ENCODE data around the gene KIF3A.

DNA sequence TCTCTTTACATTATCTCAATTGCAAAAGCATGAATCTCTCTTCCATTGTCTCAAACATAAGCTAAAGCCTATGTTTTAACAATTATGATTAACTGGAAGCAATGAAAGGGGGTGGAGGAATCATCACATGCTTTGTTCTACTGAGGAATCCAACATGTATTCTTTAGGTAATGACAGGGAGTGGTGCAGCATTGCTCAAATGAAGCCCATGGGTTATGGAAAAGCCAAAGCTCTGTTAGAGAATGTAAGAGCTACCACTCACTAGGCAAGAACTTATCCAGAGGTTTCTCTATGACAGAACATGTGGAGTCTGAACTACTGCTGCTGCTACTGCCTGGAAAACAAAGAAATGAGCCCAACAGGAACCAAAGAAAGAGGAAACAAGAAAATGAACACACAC lies 28.7 kb downstream of the KIF3A start:
- TF ChIP-seq, protein P1, sequence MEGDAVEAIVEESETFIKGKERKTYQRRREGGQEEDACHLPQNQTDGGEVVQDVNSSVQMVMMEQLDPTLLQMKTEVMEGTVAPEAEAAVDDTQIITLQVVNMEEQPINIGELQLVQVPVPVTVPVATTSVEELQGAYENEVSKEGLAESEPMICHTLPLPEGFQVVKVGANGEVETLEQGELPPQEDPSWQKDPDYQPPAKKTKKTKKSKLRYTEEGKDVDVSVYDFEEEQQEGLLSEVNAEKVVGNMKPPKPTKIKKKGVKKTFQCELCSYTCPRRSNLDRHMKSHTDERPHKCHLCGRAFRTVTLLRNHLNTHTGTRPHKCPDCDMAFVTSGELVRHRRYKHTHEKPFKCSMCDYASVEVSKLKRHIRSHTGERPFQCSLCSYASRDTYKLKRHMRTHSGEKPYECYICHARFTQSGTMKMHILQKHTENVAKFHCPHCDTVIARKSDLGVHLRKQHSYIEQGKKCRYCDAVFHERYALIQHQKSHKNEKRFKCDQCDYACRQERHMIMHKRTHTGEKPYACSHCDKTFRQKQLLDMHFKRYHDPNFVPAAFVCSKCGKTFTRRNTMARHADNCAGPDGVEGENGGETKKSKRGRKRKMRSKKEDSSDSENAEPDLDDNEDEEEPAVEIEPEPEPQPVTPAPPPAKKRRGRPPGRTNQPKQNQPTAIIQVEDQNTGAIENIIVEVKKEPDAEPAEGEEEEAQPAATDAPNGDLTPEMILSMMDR (IDR thresholded peaks at IDR 0.05; ENCODE audit: insufficient read depth, low read depth, low read length), result no peak
- TF ChIP-seq EZH2 (IDR thresholded peaks at IDR 0.05; ENCODE audit: insufficient read depth, low read length), result no peak

All from astrocyte (in vitro differentiated cells and primary cell).